GM19463 (cell line): ENCODE results near the gene INPP5A.
"Not testable (repeated sequence)": the region's sequence is repeated elsewhere in the genome, so short reads cannot be mapped to it uniquely, and the experiment has no call there.

ENCODE experiments used
- ATAC-seq: cut with Tn5 transposase; IDR thresholded peaks from one replicate; pipeline ENCODE4 v1.9.1; 2021; ENCODE audit warnings: mild to moderate bottlenecking, moderate library complexity; ENCODE audit not compliant: unreplicated experiment

INPP5A gene

DNA sequence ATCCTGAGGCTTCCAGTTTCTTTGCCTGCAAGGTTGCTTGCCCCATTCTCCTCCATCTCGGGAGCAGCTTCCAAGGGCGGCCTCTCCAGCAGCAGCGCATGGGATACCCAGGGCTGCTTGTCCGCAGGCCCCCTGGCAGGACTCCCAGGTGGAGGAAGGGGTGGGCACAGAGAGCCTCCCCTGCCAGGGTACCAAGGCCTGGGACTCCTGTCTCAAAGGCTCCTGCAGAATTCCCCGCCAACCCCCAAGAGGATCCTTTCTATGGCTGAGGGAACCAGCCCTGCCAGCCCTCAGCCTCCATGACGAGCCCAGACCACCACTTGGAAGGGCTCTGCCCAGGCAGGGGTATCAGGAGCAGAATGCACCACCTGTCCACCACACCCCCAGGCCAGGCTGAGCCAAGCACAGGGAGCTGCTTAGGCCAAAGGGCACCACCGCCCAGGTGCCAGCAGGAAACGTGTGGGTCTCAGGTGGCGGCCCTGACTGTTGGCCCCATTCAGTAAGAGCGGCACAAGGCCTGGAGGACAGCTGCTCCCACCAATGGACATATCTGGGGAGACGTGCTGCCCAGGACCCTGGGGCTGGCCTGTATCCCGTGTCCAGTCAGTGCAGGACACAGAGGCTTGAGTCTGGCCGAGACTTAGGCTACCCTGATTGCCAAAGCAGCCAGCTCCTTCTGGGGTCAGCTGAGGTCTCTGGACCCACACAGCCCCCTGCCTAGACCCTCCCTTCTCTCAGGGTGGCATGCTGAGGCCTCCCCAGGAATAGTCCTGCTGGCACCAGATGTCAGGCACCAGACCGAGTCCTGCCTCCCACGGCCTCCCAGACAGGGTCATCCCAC is 33.8 kb upstream of the INPP5A start:
- no peak for ATAC-seq

DNA sequence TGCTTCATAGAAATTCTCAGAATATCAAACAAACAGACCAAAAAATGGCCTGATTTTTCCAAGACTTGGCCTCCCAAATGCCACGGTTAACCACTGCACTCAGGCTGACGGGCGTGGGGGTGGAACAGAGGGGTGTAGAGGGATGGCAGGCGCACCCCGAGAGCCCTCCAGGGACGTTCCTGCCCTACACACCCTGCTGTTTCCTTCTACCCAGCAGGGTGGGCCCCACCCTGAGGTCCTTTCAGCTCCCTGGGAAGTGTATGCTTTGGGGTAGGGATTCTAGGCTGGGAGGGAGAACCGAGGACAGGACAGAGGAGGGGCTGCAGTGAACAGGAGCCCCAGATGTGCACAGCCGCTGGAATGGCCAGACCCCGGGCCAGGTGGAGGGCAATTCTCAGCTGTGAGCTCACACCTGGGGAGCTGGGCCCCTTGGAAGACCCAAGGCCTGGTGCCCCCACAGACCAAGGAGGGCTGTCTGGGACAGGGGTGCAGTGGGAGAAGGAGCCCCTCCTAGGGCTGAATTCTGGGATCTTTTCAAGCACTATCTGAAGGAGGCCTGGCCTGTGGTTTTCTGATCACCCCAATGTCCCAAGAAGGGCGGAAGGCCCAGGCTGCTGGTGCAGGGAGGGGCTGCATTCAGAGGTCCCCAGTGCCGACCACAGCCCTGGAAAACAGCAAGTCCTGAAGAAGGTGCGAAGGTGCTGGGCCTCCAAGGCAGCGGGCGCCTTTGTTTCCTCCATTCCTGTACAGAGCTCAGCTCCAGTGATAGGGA is 32.9 kb upstream of the INPP5A start:
- no peak for ATAC-seq

DNA sequence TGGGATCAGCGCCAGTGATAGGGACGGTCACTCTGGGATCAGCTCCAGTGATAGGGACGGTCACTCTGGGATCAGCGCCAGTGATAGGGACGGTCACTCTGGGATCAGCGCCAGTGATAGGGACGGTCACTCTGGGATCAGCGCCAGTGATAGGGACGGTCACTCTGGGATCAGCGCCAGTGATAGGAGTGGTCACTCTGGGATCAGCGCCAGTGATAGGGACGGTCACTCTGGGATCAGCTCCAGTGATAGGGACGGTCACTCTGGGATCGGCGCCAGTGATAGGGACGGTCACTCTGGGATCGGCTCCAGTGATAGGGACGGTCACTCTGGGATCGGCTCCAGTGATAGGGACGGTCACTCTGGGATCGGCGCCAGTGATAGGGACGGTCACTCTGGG is 32.0 kb upstream of the INPP5A start:
- ATAC-seq = not testable (repeated sequence)

DNA sequence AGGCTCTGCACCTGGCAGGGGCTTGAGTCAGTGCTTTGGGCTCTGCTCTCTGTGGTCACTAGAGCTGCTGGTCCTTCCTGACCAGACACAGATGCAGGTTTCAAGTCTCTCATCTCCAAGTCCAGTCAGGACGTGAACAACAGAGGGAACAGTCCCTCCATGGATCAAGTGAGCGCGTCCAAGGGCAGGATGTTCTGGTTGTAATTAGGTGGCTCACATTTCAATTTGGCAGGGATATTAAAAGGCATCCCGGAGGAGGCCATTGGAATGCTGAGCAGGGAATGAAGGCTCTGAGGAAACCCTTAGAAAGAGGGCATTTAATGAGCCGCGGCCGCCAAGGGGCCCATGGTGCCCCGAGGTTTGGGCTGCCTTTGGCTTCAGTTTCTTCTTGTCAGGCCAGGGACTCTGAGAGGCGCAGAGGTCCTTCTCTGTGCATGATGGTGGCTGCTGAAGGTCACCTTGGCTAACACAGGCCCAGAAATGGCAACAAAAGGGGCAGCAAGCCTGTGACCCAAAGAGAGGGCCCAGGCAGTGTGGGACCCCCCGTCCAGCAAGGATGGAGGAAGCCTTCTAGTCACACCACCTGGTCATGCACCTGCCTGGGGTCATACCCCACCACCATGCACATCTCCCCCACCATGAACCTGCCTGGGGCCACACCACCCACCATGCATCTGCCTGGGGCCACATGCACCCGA is 30.7 kb upstream of the INPP5A start:
- ATAC-seq = no peak

DNA sequence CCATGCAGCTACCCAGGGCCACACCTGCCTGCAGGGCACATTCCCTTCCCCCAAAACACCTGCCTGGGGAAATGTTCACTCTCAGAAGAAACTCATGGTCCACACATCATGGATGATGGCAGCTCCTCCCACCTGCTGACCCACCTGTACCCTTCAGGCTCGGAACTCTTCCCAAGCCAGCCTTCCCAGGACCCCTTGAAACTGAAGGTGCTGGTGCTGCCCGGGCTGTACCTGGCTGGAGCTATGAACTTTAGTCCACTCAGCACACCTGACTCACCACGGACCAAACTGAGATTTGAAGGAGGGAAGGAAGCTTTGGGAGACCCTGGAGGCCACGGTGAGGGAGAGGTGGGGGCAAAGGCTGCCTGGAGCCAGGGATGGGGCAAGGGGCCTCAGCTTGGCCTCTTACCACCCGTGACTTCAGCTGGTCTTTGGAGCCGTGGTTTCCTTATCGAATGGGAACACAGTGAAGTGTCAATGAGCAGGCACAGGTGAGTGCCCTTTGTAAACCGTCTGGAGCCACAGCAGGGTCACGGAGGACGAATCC is 30.1 kb upstream of the INPP5A start:
- no peak for ATAC-seq

DNA sequence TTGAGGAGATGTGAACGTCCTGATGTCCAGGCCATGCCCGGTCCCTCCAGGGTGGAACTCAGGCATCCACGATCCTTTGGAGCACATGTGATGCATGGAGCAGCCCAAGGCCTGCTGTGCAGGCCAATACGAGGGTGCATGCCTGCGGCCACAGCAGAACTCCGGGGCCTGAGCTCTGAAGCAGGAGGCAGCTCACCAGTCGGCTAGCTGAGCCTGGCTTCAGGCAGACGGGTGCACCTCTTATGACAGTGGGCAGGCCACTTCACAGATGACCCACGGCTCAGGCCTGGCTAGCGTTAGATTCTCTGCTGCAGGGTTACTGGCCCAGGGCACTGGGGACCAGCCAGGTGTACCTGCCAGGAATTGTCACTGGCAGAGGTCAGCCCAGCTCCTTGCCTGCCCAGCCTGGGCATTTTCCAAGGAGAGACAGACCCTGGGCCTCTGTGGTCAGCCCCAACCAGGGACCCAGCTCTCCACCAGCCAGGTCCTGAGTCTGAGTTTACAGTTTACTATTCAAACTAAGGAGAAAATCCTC is 29.6 kb upstream of the INPP5A start:
- ATAC-seq = no peak

DNA sequence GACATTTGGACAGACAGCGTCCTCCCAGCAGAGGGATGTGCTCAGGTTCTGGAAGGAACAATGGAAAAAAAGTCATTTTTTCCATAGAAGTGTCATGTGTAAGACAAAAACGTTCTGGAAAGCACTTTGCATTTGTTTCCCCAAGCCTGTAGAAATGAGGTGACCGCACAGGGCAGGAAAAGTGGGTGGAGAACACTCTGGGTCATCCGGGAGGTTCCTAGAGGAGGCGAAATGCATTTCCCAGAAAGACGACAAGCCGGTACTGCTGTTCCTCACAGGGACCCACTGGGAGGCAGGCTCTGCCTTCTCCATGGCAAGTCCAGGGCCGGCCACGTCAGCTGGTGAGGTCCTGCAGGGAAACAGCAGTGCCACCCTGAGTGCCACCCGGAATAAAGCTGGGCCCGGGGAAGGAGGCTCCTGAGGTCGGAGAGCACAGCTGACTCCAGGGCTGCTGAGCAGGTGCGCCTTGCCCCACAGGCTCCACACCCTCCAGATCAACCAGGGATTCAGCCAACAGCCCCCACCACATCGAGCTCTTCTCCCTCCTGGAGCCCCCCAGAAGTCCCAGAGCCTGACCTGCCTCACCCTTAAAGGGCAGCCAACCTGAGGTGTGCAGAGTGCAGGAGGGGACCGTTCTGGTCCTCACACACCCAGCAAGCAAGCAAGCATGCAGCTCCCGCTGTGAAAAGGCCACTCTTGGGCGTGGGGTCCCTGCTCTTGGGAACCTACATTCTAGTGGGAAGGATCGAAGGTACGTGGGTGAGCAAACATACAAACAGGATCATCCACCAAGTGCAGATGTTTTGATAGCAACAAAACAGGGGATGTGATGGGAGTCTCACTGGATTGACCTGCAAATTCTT is 28.8 kb upstream of the INPP5A start:
- ATAC-seq = no peak

DNA sequence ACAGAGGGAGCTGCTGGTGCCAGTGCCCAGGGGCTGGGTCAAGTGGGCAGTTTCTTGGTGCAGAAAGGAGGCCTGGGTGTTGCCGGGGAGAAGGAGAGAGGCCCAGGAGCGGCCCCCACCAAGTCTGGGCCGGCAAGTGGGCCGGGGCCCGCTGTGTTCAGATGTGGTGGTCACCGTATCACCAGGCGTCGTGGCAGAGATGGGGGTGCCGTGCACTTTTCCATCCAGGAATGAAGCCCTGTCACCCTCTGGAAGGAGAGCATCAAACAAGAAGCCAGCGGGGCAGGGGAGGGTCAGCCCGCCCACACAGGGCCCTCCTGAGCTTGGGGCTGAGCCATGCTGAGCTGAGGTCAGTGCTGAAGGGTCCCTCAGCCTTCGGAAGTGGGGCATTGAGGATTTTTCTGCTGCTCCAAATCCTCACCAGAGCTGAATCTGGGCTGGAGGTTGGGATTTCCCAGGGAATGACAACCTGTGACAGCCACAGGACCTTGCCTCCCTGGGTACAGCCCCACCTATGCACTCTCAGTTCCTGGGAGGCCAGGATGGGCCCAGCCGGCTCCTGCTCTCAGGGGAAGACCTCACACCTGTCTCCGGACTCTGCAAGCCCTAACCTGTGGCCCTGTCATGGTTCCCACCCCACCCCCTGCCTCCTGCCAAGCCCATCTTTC is 27.9 kb upstream of the INPP5A start:
- no peak for ATAC-seq

DNA sequence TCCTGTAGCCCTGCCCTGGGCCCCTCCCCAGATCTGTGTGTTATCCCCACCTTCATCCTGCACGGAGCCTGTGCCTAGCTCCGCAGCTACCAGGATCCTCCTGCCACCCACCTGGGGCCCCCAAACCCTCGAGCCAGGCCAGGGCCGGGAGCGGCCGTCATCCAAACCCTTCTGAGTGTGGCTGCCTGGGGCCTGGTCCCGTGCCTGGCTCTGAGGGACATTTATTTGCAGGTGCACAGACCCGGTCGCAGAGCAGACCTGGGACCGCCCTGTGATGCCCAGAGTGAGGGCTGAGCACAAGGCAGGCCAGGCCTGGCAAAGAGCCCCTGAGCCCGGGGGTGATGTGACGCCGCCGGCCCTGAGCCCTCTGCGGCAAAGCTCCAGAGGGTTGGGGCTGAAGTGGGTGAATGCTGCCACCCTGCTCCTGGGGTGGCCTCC is 27.4 kb upstream of the INPP5A start:
- no peak for ATAC-seq

DNA sequence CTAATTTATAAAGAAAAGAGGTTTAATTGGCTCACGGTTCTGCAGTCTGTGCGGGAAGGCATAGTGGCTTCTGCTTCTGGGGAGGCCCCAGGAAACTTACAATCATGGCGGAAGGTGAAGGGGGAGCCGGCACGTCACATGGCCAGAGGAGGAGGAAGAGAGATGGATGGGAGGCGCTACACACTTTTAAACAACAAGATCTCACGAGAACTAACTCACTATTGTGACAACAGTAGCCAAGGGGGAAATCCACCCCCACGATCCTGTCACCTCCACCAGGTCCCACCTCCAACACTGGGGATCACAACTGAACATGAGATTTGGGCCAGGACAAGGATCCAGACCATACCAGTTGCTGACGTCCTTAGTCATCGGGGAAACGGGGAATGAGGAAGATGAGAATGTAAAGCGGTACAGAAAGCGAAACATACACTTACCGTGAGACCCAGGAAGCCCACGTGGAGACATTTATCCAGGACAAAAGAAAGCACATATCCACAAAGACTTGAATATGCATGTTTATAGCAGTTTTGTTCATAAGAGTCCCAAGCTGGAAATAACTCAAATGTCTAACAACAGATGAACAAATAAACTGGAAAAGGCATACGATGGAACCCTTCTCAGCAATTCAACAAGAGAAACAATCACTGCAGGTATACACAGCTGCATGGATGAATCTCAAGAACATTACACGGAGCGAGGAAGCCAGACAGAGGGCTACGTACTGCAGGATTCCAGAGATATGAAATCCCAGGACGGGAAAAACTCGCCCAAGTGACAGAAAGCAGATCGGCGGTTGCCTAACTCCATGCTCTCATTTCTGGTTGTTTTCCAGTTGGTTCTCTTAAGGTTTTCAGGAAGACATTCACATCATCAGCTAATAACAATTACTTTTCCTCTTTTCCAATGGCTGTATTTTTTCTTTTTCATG is 26.2 kb upstream of the INPP5A start:
- ATAC-seq = no peak

DNA sequence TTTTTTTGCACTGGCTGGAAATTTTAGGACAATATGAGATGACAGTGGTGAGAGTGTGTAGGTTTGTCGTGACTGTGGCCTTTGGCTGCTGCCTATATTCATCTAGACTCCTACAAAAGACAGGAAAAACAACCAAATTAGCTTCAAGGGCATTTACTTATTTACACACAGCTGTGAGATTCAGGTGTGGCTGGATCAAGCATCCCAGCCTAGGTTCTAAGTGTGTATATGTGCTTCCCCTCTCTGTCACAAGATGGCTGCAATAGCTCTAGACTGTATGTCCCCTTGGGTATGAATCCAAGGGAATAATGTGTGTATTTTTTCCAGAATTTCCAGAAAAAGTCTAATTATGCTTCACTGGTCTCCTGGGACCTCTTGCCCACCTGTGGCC is 25.5 kb upstream of the INPP5A start:
- ATAC-seq = no peak

DNA sequence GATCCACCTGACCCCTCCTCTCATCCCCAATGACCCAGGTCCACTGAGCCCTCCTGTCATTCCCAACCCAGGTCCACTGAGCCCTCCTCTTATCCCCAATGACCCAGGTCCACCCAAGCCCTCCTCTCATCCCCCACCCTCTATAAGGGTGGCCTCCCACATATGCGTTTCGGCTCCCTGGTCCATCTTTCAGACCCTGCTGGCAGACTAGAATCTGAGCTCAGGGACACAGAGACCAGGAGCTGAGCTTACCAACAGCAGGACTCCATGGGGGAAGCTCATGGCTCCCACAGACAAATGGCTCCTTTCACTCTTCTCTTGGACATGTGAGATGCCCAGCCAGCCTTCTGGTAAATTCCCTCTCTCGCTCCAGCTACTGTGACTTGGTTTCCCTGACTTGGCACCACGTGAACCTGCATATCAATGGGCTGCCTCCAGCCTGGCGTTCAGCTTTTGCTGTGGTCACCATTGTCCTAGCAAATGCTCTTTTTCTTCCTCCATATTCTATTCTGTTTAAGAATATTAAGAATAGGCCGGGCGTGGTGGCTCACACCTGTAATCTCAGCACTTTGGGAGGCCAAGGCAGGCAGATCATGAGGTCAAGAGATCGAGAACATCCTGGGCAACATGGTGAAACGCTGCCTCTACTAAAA is 24.8 kb upstream of the INPP5A start:
- ATAC-seq = no peak

DNA sequence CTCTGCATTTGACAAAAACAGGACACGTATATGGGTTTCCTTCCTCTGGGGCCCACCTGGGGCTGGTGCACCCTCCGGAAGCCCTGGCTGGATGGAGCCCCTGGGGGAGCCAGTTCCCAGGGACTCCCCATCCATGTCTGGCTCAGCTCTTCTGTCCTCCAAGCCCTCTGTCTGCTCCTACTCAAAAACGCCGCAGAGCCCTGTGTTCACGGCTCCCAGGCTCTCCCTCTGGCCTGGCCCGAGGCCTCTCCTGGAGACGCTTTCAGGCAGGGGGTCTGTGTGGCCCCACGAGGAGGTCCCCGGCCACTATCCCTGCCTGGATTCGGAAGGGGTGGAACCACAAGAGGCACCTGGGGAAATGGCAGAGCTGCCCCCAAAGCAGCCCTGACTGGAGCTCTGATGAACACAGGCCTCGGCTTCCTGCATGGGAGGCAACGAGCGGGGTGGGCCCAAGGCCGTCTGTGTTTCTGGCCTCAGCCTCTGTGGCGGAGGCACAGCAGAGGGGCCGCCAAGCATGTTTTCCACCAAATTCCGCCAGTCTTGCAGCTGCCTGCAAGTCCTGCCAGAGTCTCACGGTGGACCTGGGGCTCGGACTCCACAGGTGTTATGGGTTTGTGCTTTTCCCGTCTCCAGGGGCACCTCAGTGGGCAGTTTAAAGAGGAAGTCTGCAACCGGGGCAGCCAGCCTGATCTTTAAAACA is 22.6 kb upstream of the INPP5A start:
- no peak for ATAC-seq

DNA sequence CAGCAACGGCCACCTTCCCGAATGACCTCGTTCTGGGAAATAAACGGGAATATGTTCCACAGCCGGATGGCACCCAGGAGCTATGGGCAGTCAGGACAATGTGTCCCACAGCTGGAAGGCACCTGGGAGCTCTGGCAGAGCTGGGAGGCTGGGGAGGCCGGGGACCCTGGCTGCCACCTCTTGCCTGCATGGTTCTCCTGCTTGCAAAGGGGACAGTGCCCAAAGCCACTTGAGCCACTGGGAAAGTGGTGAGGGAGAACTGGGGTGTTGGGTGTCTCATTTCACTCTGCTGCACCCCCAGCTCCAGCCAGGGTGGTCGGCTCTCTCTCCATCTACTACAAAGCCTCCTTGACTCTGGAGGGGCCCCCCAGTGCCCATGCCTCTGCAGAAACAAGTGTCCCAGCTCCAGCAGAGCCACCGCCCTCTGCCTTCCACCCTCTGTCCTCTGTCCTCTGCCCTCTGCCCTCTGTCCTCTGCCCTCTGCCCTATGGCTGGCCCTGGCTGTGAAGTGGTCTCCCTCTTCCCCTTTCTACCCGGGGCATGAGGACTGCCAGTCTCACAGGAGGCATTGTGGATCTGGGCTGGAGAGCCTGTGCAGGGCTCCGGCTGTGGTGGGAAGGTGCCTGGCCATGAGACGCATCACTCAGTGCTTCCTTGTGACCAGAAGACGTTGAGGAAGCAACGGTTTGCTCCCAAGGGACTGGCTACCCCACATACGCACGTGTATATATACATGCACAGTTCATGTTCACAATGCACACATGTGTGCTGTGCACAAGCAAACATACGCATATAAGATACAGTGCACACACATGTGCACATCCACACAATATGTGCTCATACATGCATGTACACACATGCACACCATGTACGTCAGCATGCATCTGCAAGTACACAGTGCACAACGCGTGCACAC is 21.5 kb upstream of the INPP5A start:
- ATAC-seq = no peak

DNA sequence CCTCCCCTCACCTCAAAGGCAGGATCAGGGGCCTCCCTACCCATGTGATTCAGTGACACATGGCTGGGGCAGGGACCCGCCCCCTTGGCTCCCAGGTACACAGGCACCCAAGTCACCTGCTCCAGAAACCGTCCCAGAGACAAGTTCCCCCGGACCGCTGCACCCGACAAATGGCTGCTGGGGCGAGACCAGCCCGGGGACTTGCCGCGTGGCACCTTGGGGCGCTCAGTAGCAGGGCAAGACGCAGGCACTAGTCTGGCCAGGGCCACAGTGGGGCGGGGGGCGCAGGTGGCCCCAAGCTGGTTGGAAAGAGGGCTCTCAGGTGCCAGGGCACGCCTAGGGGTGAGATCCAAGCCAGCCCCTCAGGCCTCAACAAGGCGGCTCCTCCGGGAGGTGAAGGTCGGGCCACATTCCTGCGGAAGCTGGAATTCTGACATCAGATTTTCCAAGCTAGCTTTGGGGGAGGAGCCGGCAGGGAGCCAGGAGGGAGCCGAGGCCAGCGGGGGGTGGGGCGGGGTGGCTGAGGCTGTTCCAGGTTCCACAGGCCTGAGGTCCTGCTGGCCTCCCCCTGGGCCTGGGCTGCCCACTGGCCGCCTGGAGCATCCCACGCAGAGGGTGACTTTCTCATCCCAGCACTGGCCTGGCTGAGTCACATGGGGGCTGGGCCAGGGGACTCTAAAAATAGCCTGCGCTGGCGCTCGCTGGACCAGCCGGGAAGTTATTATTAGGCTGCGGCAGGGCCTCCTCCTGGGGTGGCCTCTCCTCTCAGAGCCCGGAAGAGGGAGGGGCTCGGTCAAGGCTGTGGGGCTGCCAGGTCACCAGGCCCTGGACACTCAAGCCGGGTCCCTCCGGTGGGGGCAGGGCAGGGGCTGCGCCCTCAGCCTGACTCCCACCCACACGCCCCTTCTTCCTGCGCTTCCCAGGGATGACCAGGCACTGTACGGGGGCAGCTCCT is 20.5 kb upstream of the INPP5A start:
- ATAC-seq = no peak
